Skin epidermis (tissue), 12 donors: Measurements from ENCODE around the gene TMEM198.
A peak's percentile ranks its signal among the peaks of the same experiment; 100 is the strongest.

ENCODE experiments used
- H3K27ac ChIP-seq, 21 experiments: fragments of 200-600 bp; sonication (generic) in 11 of 21; one replicate each; pipeline ENCODE4 v1.5.0; 2020; ENCODE audit warnings: mild to moderate bottlenecking in 3 of 21, inconsistent platforms in 2 of 21, moderate library complexity in 2 of 21
- H3K4me3 ChIP-seq, 7 experiments: fragments of 200-600 bp; sonication (generic) in 2 of 7; one replicate each; pipeline ENCODE4 v1.5.0; 2020; ENCODE audit warnings: inconsistent platforms in 2 of 7, mild to moderate bottlenecking in 2 of 7, moderate library complexity in 1 of 7

TMEM198 gene

GRCh38 chr2:219507581-219508443 lies 36.0 kb upstream of the TMEM198 start:
- no peak overlapping the region for H3K4me3 ChIP-seq
- peak overlapping the region in 1 of 21 experiments; percentile 18 for H3K27ac ChIP-seq

GRCh38 chr2:219508444-219508734 lies 35.4 kb upstream of the TMEM198 start:
- H3K27ac ChIP-seq, result no peak overlapping the region

GRCh38 chr2:219508971-219509779 lies 34.7 kb upstream of the TMEM198 start:
- Histone ChIP-seq H3K27ac (no peak overlapping the region), H3K4me3 (no peak overlapping the region)

More at GRCh38 chr2:219508444-219508734, 35.4 kb upstream of the TMEM198 start:
- no peak overlapping the region for H3K4me3 ChIP-seq

GRCh38 chr2:219509780-219510511 lies 33.9 kb upstream of the TMEM198 start:
- no peak overlapping the region for H3K4me3 ChIP-seq

GRCh38 chr2:219510512-219511135 lies 33.2 kb upstream of the TMEM198 start:
- Histone ChIP-seq H3K4me3 (no peak overlapping the region), H3K27ac (no peak overlapping the region)

More at GRCh38 chr2:219509780-219510511, 33.9 kb upstream of the TMEM198 start:
- no peak overlapping the region for H3K27ac ChIP-seq

GRCh38 chr2:219511547-219512325 lies 32.1 kb upstream of the TMEM198 start:
- H3K27ac ChIP-seq, result no peak overlapping the region
- no peak overlapping the region for H3K4me3 ChIP-seq

GRCh38 chr2:219512524-219513216 lies 31.2 kb upstream of the TMEM198 start:
- Histone ChIP-seq H3K4me3 (no peak overlapping the region), H3K27ac (no peak overlapping the region)

GRCh38 chr2:219513787-219514186 lies 30.0 kb upstream of the TMEM198 start:
- no peak overlapping the region for H3K27ac ChIP-seq
- no peak overlapping the region for H3K4me3 ChIP-seq

GRCh38 chr2:219514196-219514761 lies 29.5 kb upstream of the TMEM198 start, which contains the start of gene ASIC4:
Gene ASIC4, plus strand, starts transcription at chr2:219514482. Its CDS starts 243 bp downstream, at chr2:219514725.
- no peak within 1 kb of the TSS for H3K4me3 ChIP-seq
- H3K27ac ChIP-seq, result no peak within 1 kb of the TSS

- H3K27ac ChIP-seq, result no peak overlapping the region
- H3K4me3 ChIP-seq, result no peak overlapping the region
These were observed 29.0 kb upstream of the TMEM198 start for GRCh38 chr2:219514836-219515235.

- no peak overlapping the region for H3K4me3 ChIP-seq
- H3K27ac ChIP-seq, result no peak overlapping the region
These were observed 27.8 kb upstream of the TMEM198 start for GRCh38 chr2:219515874-219516629.

- H3K27ac ChIP-seq, result no peak overlapping the region
- no peak overlapping the region for H3K4me3 ChIP-seq
These were observed 26.9 kb upstream of the TMEM198 start for GRCh38 chr2:219516888-219517287.

GRCh38 chr2:219517954-219518778 lies 25.7 kb upstream of the TMEM198 start:
- H3K4me3 ChIP-seq, result no peak overlapping the region
- H3K27ac ChIP-seq, result no peak overlapping the region

- Histone ChIP-seq H3K27ac (no peak overlapping the region), H3K4me3 (no peak overlapping the region)
These were observed 24.3 kb upstream of the TMEM198 start for GRCh38 chr2:219519526-219519916.

- no peak overlapping the region for H3K27ac ChIP-seq
- no peak overlapping the region for H3K4me3 ChIP-seq
These were observed 23.7 kb upstream of the TMEM198 start for GRCh38 chr2:219520079-219520478.

- H3K4me3 ChIP-seq, result no peak overlapping the region
- H3K27ac ChIP-seq, result peak overlapping the region in 2 of 21 experiments; percentile 16 to 19
These were observed 22.6 kb upstream of the TMEM198 start for GRCh38 chr2:219521066-219521880.
